Thoracic aorta (tissue), 2 donors: ENCODE results near the gene AADACL3. TPM values are rescaled to one million over a fixed set of nuclear protein-coding genes. Genes with fewer than 3 reads are reported as not detected.

Experiments
- ATAC-seq: fragments of 150-250 bp; one replicate; pipeline ENCODE4 v1.8.0; 2017; ENCODE audit warnings: low read depth; ENCODE audit not compliant: insufficient number of reproducible peaks, low FRiP score
- DNase-seq: peaks from one replicate; pipeline ENCODE4 v3.0.0-alpha.2; 2020; ENCODE audit warnings: low spot score
- H3K27ac ChIP-seq, 2 donors: fragments of 200-600 bp; sonication (generic); 1 replicate in 1 of 2; 2 replicates in 1 of 2; pipeline ENCODE4 v1.5.1; 2016; ENCODE audit warnings: mild to moderate bottlenecking in 2 of 2, moderate library complexity in 2 of 2
- H3K27me3 ChIP-seq: fragments of 200-600 bp; sonication (generic); replicated peaks from 2 replicates; pipeline ENCODE4 v1.6.0; 2016; ENCODE audit warnings: mild to moderate bottlenecking; ENCODE audit not compliant: insufficient read depth
- H3K36me3 ChIP-seq: fragments of 200-600 bp; sonication (generic); one replicate; pipeline ENCODE4 v1.5.1; 2016
- H3K4me1 ChIP-seq, 2 donors: fragments of 200-600 bp; sonication (generic); 1 replicate in 1 of 2; 2 replicates in 1 of 2; pipeline versions ENCODE4 v1.5.1 to v1.6.0; 2016; ENCODE audit warnings: low read depth in 2 of 2, mild to moderate bottlenecking in 1 of 2; ENCODE audit not compliant: control insufficient read depth in 1 of 2
- H3K4me3 ChIP-seq: fragments of 200-600 bp; sonication (generic); 2 replicates; pipeline ENCODE4 v1.5.1; 2016; ENCODE audit warnings: mild to moderate bottlenecking
- H3K9me3 ChIP-seq: fragments of 200-600 bp; sonication (generic); 2 replicates; pipeline ENCODE4 v1.5.1; 2016
- total RNA-seq, 2 donors: library from RNA; depleted of rRNA; stranded (reverse); fragments of >200 nt; gene quantifications; one replicate each; pipeline versions ENCODE4 v1.1.0 to v1.2.3, GENCODE V29; 2016
- TF ChIP-seq, protein P1 (sequence below): fragments of 200-600 bp; sonication (generic); IDR thresholded peaks from one replicate; pipeline ENCODE4 v1.5.1; 2019; ENCODE audit warnings: antibody characterized with exemption

AADACL3 gene
- total RNA-seq, 2 donors from 2014 or later = not detected

DNA sequence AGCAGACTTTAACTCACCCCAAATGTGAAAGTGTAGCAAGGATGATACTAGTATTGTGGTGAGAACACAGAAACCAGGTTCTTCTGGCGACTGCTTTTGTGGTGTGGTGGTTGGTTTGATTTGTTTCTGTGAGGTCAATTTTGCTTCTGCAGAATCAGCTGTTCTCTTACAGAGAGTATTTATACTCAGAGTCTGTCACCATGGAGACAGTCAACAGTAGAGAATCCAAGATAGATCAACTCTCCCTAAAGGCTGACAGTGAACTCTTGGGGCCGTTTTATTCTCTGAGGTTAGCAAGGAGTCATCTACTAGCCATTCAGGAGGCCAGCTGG, 30.0 kb downstream of the AADACL3 start, which contains the start of gene CFAP107:
Gene CFAP107, plus strand, starts transcription at position 209 of the 332 bp plus-strand sequence. CDS start 231 bp downstream, outside the sequence.
- Histone ChIP-seq H3K27ac (no peak within 1 kb of the TSS), H3K36me3 (no peaks in the 10 kb centered on the region), H3K9me3 (peaks cover 23% of the 10 kb centered on the region), H3K4me3 (no peak within 1 kb of the TSS), H3K27me3 (no peaks in the 10 kb centered on the region), H3K4me1 (no peaks in the 10 kb centered on the region)
- TF ChIP-seq, protein P1, sequence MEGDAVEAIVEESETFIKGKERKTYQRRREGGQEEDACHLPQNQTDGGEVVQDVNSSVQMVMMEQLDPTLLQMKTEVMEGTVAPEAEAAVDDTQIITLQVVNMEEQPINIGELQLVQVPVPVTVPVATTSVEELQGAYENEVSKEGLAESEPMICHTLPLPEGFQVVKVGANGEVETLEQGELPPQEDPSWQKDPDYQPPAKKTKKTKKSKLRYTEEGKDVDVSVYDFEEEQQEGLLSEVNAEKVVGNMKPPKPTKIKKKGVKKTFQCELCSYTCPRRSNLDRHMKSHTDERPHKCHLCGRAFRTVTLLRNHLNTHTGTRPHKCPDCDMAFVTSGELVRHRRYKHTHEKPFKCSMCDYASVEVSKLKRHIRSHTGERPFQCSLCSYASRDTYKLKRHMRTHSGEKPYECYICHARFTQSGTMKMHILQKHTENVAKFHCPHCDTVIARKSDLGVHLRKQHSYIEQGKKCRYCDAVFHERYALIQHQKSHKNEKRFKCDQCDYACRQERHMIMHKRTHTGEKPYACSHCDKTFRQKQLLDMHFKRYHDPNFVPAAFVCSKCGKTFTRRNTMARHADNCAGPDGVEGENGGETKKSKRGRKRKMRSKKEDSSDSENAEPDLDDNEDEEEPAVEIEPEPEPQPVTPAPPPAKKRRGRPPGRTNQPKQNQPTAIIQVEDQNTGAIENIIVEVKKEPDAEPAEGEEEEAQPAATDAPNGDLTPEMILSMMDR = no peak
- ATAC-seq = no peak
- no peak for DNase-seq

DNA sequence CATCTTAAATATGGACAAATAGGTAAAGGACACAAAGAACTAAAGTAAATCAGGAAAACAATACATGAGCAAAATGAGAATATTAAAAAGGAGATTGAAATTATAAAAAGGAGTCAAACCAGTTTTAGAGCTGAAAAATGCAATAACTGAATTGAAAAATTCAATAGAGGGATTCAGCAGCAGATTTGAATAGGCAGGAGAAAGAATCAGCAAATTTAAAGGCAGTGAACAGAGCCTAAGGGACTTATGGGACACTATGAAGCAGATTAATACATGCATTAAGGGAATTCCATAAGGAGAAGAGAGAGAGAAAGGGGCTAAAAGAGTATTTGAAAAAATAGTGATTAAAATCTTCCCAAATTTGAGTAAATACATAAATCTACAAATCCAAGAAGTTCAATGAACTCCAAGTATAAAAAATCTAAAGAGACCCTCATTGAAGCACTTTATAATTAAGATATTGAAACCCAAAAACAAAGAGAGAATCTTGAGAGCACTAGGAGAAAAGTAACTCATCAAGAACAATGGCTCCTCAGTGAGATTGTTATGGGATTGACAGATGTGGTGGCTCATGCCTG, 33.0 kb downstream of the AADACL3 start:
- H3K27me3 ChIP-seq = no peaks in the 10 kb centered on the region
- ATAC-seq = no peak
- H3K27ac ChIP-seq = no peak overlapping the region
- H3K9me3 ChIP-seq = peaks cover 23% of the 10 kb centered on the region
- H3K4me1 ChIP-seq = no peaks in the 10 kb centered on the region
- TF ChIP-seq, protein P1 = no peak
- no peak overlapping the region for H3K4me3 ChIP-seq
- DNase-seq = no peak
- no peaks in the 10 kb centered on the region for H3K36me3 ChIP-seq

DNA sequence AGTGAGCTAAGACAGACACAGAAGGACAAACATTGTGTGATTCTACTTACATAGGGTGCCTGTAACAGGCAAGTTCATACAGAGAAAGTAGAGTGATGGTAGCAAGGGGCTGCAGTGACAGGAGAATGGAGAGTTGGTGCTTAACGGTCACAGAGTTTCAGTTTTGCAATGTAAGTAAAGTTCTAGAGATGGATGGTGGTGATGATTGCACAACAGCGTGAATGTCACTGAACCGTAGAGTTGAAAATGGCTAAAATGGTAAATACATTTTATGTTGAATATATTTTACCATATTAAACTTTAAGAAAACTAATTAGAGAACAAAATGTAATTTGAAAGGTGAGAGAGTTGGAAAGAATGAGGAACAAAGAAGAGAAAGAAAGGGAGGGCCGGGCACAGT, 38.8 kb downstream of the AADACL3 start:
- TF ChIP-seq, protein P1 = no peak
- Histone ChIP-seq H3K9me3 (peaks cover 8% of the 10 kb centered on the region), H3K27me3 (no peaks in the 10 kb centered on the region), H3K4me1 (no peaks in the 10 kb centered on the region), H3K4me3 (no peak overlapping the region), H3K36me3 (no peaks in the 10 kb centered on the region), H3K27ac (no peak overlapping the region)
- no peak for DNase-seq
- ATAC-seq = no peak

DNA sequence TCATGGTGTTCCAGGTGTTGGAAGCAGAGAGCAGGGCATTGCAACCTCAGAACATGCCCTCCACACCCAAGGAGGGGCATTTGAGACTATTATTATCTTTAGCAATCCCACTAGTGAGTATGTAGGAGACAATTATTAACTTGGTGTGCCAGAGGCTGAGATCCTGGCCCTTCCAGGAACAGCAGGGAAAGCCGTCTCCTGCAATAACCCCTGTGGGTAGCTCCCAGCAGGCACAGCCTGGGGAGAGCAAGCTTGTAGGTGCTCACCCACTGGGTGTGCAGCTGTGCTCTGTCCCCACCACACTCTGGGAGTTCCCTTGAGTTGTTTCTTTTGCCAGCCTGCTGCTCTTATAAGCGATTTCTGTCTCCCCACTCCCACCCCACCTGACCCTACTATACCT, 40.4 kb downstream of the AADACL3 start:
- Histone ChIP-seq H3K27me3 (no peaks in the 10 kb centered on the region), H3K27ac (no peak overlapping the region), H3K4me3 (no peak overlapping the region), H3K4me1 (no peaks in the 10 kb centered on the region), H3K9me3 (no peaks in the 10 kb centered on the region), H3K36me3 (no peaks in the 10 kb centered on the region)
- DNase-seq = no peak
- ATAC-seq = no peak
- TF ChIP-seq, protein P1 = no peak

DNA sequence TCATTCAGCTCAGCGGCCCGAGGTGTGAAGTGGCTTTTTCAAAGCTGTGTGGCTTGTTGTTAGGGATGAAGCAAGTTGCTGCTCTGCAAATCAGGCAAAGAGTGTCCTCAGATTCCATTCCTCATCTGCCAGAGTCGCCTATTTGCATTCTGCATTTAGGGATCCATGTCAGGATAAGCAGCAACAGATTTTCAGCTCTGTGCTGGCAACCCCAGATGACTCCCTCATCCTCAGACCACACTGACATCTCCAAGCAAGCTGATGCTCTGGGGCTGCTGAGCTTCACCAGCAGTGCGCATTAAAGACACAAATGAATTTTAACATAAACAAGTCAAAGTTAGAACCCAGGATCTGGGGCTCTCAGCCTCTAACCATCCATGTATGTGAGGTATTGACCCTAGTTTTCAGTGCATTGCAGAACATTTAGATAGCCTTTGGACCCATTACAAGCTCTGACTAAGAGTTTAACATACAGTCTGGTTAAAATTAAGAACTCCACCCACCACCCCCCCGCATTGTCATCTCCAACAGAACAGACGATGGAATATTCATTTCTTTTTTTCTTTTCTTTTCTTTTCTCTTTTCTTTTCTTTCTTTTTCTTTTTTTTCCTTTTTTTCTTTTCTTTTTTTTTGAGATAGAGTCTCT, 41.0 kb downstream of the AADACL3 start:
- no peaks in the 10 kb centered on the region for H3K9me3 ChIP-seq
- no peaks in the 10 kb centered on the region for H3K27me3 ChIP-seq
- DNase-seq (no peak), ATAC-seq (no peak)
- H3K27ac ChIP-seq = no peak overlapping the region
- no peaks in the 10 kb centered on the region for H3K36me3 ChIP-seq
- no peaks in the 10 kb centered on the region for H3K4me1 ChIP-seq
- TF ChIP-seq, protein P1 = no peak
- H3K4me3 ChIP-seq = no peak overlapping the region
